BJ (cell line): ENCODE data around the gene LDHAL6B. TPM values are rescaled to one million over a fixed set of nuclear protein-coding genes. Genes with fewer than 3 reads are reported as not detected.

ENCODE experiments used
- CTCF ChIA-PET: fragments of 350-600 bp; formaldehyde crosslinking; extraction: SDS; loops from one replicate; lab custom pipeline; 2021; ENCODE audit warnings: antibody characterized with exemption, inconsistent platforms; lab: Yijun Ruan, JAX
- POLR2A ChIA-PET: fragments of 300-600 bp; sonication (Branson Sonifier 250); formaldehyde crosslinking; extraction: SDS; loops from one replicate; lab custom pipeline; 2021; ENCODE audit warnings: antibody characterized with exemption; lab: Charles Lee
- DNase-seq: peaks from one replicate; pipeline ENCODE4 v3.0.0-alpha.2; 2011; ENCODE audit warnings: low read depth
- H3K27me3 ChIP-seq: 2 replicates; pipeline ENCODE4 v1.6.0; 2011; ENCODE audit warnings: low read length; ENCODE audit not compliant: control insufficient read depth, insufficient read depth
- H3K36me3 ChIP-seq: 2 replicates; pipeline ENCODE4 v1.5.1; 2011; ENCODE audit warnings: low read length; ENCODE audit not compliant: control insufficient read depth, insufficient read depth
- H3K4me3 ChIP-seq: 2 replicates; pipeline ENCODE4 v1.5.1; 2011; ENCODE audit warnings: low read depth, mild to moderate bottlenecking, control low read depth, low read length
- CTCF ChIP-seq: IDR thresholded peaks from 2 replicates; pipeline ENCODE4 v1.5.1; 2011; ENCODE audit warnings: low read depth, mild to moderate bottlenecking, control low read depth, inconsistent platforms, low read length, moderate library complexity; ENCODE audit not compliant: insufficient read depth
- polyA plus RNA-seq: library from polyadenylated mRNA; depleted of rRNA; stranded (reverse); fragments of >200 nt; gene quantifications from 2 replicates; pipeline ENCODE4 v1.2.3, GENCODE V29; 2011

The LDHAL6B gene
- polyA plus RNA-seq, 1 experiment = not detected

GRCh38 chr15:59196416-59196815 is 10.2 kb upstream of the LDHAL6B start:
- Histone ChIP-seq H3K27me3 (no peaks in the 10 kb centered on the region), H3K36me3 (no peaks in the 10 kb centered on the region; the same call in 1 of the 2 replicates), H3K4me3 (no peak overlapping the region)
- no peak for DNase-seq
- TF ChIP-seq CTCF = no peak
- POLR2A ChIA-PET = no interaction called here
- CTCF ChIA-PET = no interaction called here

GRCh38 chr15:59197454-59197853 is 9.2 kb upstream of the LDHAL6B start:
- H3K4me3 ChIP-seq = no peak overlapping the region
- no peaks in the 10 kb centered on the region for H3K27me3 ChIP-seq
- CTCF ChIA-PET = interaction anchor here (0.8 to 0.9 kb wide), 2 partner anchors 10 to 293 kb away, joined by 3 read pairs; no protein-coding TSS in a partner anchor
- no peak for TF ChIP-seq CTCF
- no peak for DNase-seq
- peaks cover 2% of the 10 kb centered on the region; the same call in 1 of the 2 replicates for H3K36me3 ChIP-seq
- POLR2A ChIA-PET = no interaction called here

GRCh38 chr15:59199626-59200465 is 6.8 kb upstream of the LDHAL6B start:
- CTCF ChIA-PET = no interaction called here
- no peak overlapping the region for H3K4me3 ChIP-seq
- H3K36me3 ChIP-seq = peaks cover 5% of the 10 kb centered on the region
- no peak for TF ChIP-seq CTCF
- peak; percentile 51 for DNase-seq
- no peaks in the 10 kb centered on the region for H3K27me3 ChIP-seq
- POLR2A ChIA-PET = no interaction called here

GRCh38 chr15:59200560-59200959 is 6.1 kb upstream of the LDHAL6B start:
- no peak for TF ChIP-seq CTCF
- Histone ChIP-seq H3K4me3 (no peak overlapping the region), H3K36me3 (peaks cover 5% of the 10 kb centered on the region), H3K27me3 (no peaks in the 10 kb centered on the region)
- DNase-seq = no peak
- ChIA-PET CTCF (no interaction called here), POLR2A (no interaction called here)

GRCh38 chr15:59203008-59203407 is 3.6 kb upstream of the LDHAL6B start:
- TF ChIP-seq CTCF = no peak
- POLR2A ChIA-PET = no interaction called here
- no peak overlapping the region for H3K4me3 ChIP-seq
- CTCF ChIA-PET = interaction anchor here (1.7 kb wide), 1 partner anchor 44 kb away, joined by 3 read pairs; no protein-coding TSS in a partner anchor
- H3K36me3 ChIP-seq = peaks cover 8% of the 10 kb centered on the region
- DNase-seq = no peak
- H3K27me3 ChIP-seq = no peaks in the 10 kb centered on the region
